PFSK-1 (cell line): ENCODE results near the gene RPGR.

Source experiments
- FOXP2 ChIP-seq: optimal IDR thresholded peaks from 2 replicates; pipeline ENCODE3; 2011; ENCODE audit warnings: borderline replicate concordance, control low read depth, inconsistent platforms; ENCODE audit not compliant: insufficient read depth; ENCODE audit errors: extremely low read length, extremely low read depth
- POLR2AphosphoS5 ChIP-seq: IDR thresholded peaks from 2 replicates; pipeline ENCODE4 v1.6.1; 2012; ENCODE audit warnings: low read depth, mild to moderate bottlenecking, control low read depth, low read length, moderate library complexity
- SIN3A ChIP-seq: IDR thresholded peaks from 2 replicates; pipeline ENCODE4 v1.6.1; 2012; ENCODE audit warnings: mild to moderate bottlenecking, low read length, moderate library complexity, borderline replicate concordance; ENCODE audit not compliant: insufficient read depth
- TAF1 ChIP-seq: IDR thresholded peaks from 2 replicates; pipeline ENCODE4 v1.6.1; 2012; ENCODE audit warnings: low read length, control low read depth, borderline replicate concordance; ENCODE audit not compliant: insufficient read depth
- TF ChIP-seq, protein P1 (sequence below), 2 experiments: IDR thresholded peaks; 2 replicates each; pipeline versions ENCODE4 v1.6.1 to v1.8.0; 2011 to 2012; ENCODE audit warnings: low read depth in 2 of 2, low read length in 2 of 2, control low read depth in 1 of 2, inconsistent platforms in 1 of 2, mild to moderate bottlenecking in 1 of 2, moderate library complexity in 1 of 2; ENCODE audit not compliant: insufficient read depth in 1 of 2

The RPGR gene

GRCh38 chrX:38224160-38224559 lies 103.1 kb downstream of the RPGR start:
- TF ChIP-seq, protein P1, sequence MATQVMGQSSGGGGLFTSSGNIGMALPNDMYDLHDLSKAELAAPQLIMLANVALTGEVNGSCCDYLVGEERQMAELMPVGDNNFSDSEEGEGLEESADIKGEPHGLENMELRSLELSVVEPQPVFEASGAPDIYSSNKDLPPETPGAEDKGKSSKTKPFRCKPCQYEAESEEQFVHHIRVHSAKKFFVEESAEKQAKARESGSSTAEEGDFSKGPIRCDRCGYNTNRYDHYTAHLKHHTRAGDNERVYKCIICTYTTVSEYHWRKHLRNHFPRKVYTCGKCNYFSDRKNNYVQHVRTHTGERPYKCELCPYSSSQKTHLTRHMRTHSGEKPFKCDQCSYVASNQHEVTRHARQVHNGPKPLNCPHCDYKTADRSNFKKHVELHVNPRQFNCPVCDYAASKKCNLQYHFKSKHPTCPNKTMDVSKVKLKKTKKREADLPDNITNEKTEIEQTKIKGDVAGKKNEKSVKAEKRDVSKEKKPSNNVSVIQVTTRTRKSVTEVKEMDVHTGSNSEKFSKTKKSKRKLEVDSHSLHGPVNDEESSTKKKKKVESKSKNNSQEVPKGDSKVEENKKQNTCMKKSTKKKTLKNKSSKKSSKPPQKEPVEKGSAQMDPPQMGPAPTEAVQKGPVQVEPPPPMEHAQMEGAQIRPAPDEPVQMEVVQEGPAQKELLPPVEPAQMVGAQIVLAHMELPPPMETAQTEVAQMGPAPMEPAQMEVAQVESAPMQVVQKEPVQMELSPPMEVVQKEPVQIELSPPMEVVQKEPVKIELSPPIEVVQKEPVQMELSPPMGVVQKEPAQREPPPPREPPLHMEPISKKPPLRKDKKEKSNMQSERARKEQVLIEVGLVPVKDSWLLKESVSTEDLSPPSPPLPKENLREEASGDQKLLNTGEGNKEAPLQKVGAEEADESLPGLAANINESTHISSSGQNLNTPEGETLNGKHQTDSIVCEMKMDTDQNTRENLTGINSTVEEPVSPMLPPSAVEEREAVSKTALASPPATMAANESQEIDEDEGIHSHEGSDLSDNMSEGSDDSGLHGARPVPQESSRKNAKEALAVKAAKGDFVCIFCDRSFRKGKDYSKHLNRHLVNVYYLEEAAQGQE (IDR thresholded peaks at IDR 0.05; ENCODE audit: insufficient read depth in 1 of 2, low read depth in 2 of 2, low read length in 2 of 2), result no peak
- TF ChIP-seq POLR2AphosphoS5, result no peak
- TF ChIP-seq FOXP2, result no peak
- TF ChIP-seq SIN3A, result no peak
- no peak for TF ChIP-seq TAF1

DNA sequence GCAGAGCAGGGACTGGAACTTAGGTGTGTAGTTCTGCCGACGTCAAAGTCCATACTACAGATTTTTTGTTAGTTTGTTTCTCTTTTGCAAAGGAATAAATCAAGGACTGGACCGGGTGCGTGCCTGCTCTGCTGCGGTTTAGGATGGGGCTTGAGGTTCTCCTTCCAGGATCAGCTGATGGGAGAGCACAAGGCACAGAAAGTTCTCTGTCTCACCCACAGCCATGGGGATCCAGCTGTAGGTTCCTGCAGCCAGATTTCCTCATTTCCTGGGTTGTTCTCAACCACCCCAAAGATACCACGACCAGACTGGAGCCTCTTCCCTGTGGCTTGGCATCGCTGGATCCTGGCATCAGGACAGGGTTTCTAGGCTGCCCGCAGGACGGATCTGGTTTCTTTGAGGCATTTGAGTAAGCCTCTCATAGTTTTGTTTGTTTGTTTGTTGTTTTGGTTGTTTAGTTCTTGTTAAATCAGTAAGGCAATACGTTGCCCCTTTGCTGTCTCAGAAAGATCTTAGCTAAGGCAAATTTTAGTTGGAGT lies 105.8 kb downstream of the RPGR start:
- TF ChIP-seq, protein P1 (IDR thresholded peaks at IDR 0.05; ENCODE audit: insufficient read depth in 1 of 2, low read depth in 2 of 2, low read length in 2 of 2), result no peak
- no peak for TF ChIP-seq SIN3A
- TF ChIP-seq FOXP2, result no peak
- no peak for TF ChIP-seq TAF1
- TF ChIP-seq POLR2AphosphoS5, result no peak

DNA sequence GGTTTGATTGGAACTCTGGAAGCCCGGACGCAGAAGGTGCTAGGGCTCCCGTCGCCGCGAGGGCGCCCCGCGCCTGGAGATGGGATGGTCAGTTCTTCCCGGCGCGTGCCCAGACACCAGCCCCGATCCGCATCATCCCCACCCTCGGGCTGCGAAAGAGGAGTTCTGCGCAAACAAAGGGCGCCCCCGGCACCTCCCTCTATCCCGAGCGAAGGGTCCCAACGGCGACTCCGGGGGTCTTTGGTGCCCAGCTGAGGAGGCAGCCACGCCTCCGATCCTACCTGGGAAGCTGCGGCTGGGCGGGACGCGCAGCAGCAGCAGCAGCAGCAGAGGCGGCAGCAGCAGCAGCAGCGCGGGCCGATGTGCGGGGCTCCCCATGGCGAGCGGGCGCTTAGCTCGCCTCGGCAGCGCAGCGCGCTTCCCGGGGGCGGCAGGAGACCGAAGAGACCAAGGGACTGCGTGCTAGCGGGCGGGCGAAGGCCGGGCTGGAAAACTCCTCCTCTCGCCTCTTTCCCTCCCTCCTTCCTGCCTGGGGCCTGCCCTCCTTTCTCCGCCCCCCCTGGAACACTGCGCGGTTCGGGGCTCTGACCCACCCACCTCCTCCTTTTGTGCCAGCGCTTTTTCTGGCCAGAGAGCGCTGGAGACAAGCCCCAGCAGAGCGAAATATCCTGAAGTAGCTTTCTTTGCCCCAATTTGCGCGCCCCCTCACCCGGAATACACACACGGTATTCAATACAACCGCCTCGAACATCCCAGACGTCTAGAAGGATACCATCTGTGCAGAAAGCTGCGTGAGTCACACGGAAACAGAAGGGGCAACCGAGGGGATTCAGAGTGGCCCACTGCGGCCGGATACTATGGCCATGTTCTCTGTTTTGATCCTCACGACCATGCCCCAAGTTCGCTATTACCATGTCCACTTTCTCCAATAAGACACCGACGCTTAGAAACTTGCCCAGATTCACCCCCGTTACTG lies 106.6 kb downstream of the RPGR start, which contains the start of gene SRPX:
Gene SRPX, minus strand, starts transcription at position 457 of the 976 bp plus-strand sequence. Its CDS starts 79 bp downstream, at position 378.
- TF ChIP-seq SIN3A, result no peak
- no peak for TF ChIP-seq POLR2AphosphoS5
- no peak for TF ChIP-seq TAF1
- TF ChIP-seq, protein P1 (IDR thresholded peaks at IDR 0.05; ENCODE audit: insufficient read depth in 1 of 2, low read depth in 2 of 2, low read length in 2 of 2), result no peak
- TF ChIP-seq FOXP2, result no peak

GRCh38 chrX:38220024-38220414 lies 107.3 kb downstream of the RPGR start:
- TF ChIP-seq FOXP2 (no peak), TAF1 (no peak), POLR2AphosphoS5 (no peak), SIN3A (no peak)
- TF ChIP-seq, protein P1 (IDR thresholded peaks at IDR 0.05; ENCODE audit: insufficient read depth in 1 of 2, low read depth in 2 of 2, low read length in 2 of 2), result no peak
